LNCaP clone FGC (cell line): ENCODE data around the gene SPZ1.

Experiments
- DNase-seq: peaks from one replicate; pipeline ENCODE4 v3.0.0-alpha.2; 2011; ENCODE audit warnings: low read depth
- H3K4me3 ChIP-seq: 2 replicates; pipeline ENCODE4 v1.5.1; 2011; ENCODE audit warnings: mild to moderate bottlenecking, low read depth, low read length, control low read depth
- TF ChIP-seq, protein P1 (sequence below): IDR thresholded peaks from 2 replicates; pipeline ENCODE4 v1.5.1; 2012; ENCODE audit warnings: mild to moderate bottlenecking; ENCODE audit not compliant: control insufficient read depth, insufficient read depth; ENCODE audit errors: extremely low read depth

SPZ1 gene

DNA sequence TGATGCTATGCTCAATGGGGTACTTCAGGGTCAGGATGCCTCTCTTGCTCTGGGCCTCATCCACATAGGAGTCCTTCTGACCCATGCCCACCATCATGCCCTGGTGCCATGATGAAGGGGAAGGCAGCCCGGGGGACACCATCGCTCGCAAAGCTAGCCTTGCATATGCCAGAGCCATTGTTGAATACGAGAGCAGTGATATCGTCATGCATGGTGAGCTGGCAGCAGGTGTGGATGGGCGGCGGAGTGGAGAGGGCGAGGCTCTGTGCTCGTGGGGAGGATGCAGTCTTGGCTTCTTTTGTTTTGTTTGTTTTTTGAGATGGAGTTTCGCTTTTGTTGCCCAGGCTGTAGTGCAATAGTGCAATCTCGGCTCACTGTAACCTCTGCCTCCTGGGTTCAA lies 17.2 kb upstream of the SPZ1 start:
- DNase-seq: no peak
- TF ChIP-seq, protein P1, sequence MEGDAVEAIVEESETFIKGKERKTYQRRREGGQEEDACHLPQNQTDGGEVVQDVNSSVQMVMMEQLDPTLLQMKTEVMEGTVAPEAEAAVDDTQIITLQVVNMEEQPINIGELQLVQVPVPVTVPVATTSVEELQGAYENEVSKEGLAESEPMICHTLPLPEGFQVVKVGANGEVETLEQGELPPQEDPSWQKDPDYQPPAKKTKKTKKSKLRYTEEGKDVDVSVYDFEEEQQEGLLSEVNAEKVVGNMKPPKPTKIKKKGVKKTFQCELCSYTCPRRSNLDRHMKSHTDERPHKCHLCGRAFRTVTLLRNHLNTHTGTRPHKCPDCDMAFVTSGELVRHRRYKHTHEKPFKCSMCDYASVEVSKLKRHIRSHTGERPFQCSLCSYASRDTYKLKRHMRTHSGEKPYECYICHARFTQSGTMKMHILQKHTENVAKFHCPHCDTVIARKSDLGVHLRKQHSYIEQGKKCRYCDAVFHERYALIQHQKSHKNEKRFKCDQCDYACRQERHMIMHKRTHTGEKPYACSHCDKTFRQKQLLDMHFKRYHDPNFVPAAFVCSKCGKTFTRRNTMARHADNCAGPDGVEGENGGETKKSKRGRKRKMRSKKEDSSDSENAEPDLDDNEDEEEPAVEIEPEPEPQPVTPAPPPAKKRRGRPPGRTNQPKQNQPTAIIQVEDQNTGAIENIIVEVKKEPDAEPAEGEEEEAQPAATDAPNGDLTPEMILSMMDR: no peak
- no peak overlapping the region for H3K4me3 ChIP-seq

DNA sequence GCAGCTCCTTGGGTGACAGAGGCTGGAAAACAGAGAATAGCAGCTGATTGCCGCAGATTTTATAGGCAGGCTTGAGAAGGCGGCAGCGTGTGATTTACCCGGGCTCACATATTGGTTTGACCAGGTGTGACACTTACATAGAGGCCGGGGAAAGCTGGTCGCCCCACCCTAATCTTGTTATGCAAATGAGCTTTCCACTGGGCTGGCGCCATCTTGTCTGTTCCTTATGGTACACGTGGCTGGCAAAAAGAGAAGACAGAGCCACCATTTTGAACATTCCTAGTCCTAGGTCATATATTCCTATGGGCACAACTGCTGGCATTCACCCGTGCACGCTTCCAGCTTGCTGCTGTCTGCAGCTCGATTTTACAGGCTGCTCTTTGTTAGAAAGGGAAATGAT lies 11.3 kb upstream of the SPZ1 start:
- H3K4me3 ChIP-seq: no peak overlapping the region
- TF ChIP-seq, protein P1: no peak

DNA sequence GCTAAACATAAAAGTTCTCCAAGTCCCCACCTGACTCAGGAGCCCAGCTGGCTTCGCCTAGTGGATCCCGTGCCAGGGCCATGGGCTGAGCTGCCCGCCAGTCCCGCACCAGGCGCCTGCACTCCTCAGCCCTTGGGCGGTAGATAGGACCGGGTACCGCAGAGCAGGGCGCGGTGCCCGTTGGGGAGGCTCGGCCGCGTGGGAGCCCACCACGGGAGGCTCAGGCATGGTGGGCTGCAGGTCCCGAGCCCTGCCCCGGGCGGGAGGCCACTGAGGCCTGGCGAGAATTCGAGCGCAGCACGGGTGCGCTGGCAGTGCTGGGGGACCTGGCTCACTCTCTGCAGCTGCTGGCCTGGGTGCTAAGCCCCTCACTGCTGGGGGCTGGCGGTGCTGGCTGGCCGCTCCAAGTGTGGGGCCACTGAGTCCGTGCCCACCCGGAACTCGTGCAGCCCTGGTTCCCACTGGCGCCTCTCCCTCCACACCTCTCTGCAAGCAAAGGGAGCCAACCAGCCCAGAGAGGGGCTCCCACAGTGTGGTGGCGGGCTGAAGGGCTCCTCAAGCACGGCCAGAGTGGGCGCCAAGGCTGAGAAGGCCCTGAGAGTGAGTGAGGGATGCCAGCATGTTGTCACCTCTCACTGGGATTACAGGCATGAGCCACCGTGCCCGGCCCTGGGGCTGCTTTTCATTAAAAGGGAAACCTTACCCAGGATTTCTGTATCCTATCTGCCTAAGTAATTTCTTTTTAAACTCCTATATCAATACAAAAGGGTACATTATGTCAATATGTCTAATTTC lies 9.7 kb upstream of the SPZ1 start:
- TF ChIP-seq, protein P1: no peak
- H3K4me3 ChIP-seq: no peak overlapping the region
- DNase-seq: no peak

More for the DNA sequence above, 11.3 kb upstream of the SPZ1 start:
- no peak for DNase-seq

DNA sequence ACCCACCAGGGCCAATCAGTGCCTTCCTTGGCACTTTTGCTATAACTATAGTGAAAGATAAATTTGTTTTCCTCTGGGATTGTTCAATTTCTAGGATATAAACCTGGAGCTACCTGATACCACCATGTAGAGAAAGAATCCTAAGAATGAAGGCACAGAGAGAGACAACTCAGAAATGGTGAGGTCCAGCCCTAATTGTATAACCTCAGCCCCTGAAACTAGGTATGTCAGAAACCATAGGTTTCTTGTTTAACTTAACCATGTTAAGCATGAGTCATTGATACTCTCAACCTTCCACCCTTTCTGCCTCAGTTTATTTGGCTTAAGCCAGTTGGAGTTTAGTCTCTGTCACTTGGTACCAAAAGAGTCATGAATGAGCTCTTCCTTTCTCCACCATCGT lies 4.6 kb upstream of the SPZ1 start:
- no peak for DNase-seq
- TF ChIP-seq, protein P1: no peak
- H3K4me3 ChIP-seq: no peak overlapping the region

DNA sequence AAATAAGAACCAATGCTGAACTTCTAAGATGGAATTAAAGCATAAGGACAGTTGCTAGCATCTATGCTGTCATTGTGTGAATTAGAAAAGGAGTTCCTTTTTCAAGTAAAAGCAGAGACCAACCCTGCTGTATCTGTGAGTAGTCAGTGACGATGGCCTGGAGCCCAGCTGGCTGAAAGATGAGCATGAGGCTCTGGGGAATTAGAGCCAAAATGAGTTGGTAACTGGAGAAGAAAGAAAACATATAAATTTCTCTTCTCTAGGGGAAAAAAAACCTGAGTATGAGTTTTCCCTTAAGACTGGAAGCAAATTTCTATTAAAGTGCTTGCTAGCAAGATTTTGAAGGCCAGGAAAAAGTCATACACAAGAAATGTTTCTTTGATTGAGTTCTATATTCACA lies 1.6 kb upstream of the SPZ1 start:
- TF ChIP-seq, protein P1: no peak
- DNase-seq: no peak
- H3K4me3 ChIP-seq: no peak overlapping the region

DNA sequence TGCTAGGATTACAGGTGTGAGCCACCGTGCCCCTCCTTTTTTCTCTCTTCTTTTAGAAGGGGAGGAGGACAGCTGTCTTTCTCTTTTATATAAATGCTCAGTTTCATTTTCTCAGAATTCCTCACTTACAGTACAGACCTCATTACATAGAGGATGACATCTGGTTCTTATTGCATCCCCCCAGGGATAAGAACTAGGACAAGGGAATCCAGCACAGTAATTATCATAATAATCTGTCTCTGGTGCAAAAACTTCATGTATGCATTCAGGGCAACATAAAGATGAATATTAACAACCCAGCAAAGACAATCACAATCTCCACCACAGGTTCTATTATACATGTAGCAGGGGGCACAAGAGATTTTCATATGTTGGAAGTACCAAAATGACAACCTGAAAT lies 5.1 kb downstream of the SPZ1 start:
- TF ChIP-seq, protein P1: no peak
- H3K4me3 ChIP-seq: no peak overlapping the region
- DNase-seq: no peak

DNA sequence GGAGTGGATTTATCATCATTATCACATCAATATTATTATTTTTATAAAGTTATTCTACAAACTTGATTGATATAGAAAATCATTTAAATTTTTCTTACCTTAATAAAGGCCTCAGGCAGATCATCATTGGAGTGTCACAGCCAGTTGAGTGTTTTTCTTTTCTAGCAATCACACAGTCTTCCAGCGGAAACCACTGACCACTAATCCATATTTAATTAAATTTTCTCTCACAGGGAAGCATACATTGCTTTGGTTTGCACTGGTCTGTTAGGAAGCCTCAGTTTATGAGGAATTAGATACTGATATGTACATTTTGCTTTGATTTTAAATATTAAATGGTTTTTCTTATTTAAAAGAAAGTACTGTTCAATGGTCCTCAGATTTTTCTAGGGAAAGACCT lies 6.7 kb downstream of the SPZ1 start:
- H3K4me3 ChIP-seq: no peak overlapping the region
- TF ChIP-seq, protein P1: no peak
- no peak for DNase-seq
